HepG2 (cell line): Measurements from ENCODE around the gene PIK3IP1. TPM values are rescaled to one million over a fixed set of nuclear protein-coding genes. Genes with fewer than 3 reads are reported as not detected.

Source experiments
- DNMT1 ChIP-seq: sonication (generic); formaldehyde crosslinking; IDR thresholded peaks from 2 replicates; pipeline ENCODE4 v1.5.1; 2020; ENCODE audit warnings: mild to moderate bottlenecking, missing genetic modification reagents
- FOSL2 ChIP-seq: sonication (generic); formaldehyde crosslinking; IDR thresholded peaks from 2 replicates; pipeline ENCODE4 v1.4.0; 2020; ENCODE audit warnings: missing genetic modification reagents
- HDAC1 ChIP-seq: sonication (generic); formaldehyde crosslinking; IDR thresholded peaks from 2 replicates; pipeline ENCODE4 v1.5.1; 2020; ENCODE audit warnings: mild to moderate bottlenecking, missing genetic modification reagents
- KLF6 ChIP-seq: IDR thresholded peaks from 2 replicates; pipeline ENCODE4 v1.8.0; 2016; ENCODE audit warnings: missing biosample characterization, missing genetic modification reagents
- PATZ1 ChIP-seq: sonication (generic); formaldehyde crosslinking; IDR thresholded peaks from 2 replicates; pipeline ENCODE4 v1.4.0; 2020; ENCODE audit warnings: missing genetic modification reagents
- POGK ChIP-seq: sonication (generic); formaldehyde crosslinking; conservative IDR thresholded peaks from 2 replicates; pipeline ENCODE4 v1.8.0; 2022; ENCODE audit warnings: mild to moderate bottlenecking, moderate library complexity, missing genetic modification reagents
- SUZ12 ChIP-seq: fragments of 150-350 bp; IDR thresholded peaks from 2 replicates; pipeline ENCODE4 v1.6.1; 2014; ENCODE audit warnings: low read depth, low read length
- ZFP90 ChIP-seq: sonication (generic); formaldehyde crosslinking; IDR thresholded peaks from 2 replicates; pipeline ENCODE4 v1.8.0; 2022; ENCODE audit warnings: missing genetic modification reagents, mild to moderate bottlenecking, inconsistent platforms, borderline replicate concordance
- ZNF281 ChIP-seq: sonication (generic); formaldehyde crosslinking; IDR thresholded peaks from 2 replicates; pipeline ENCODE4 v1.4.0; 2020; ENCODE audit warnings: missing genetic modification reagents, borderline replicate concordance
- ZNF362 ChIP-seq: sonication (generic); formaldehyde crosslinking; IDR thresholded peaks from 2 replicates; pipeline ENCODE4 v1.4.0; 2020; ENCODE audit warnings: missing genetic modification reagents, mild to moderate bottlenecking, borderline replicate concordance
- ZNF549 ChIP-seq: sonication (generic); formaldehyde crosslinking; IDR thresholded peaks from 2 replicates; pipeline ENCODE4 v1.5.0; 2020; ENCODE audit warnings: missing genetic modification reagents
- ZNF598 ChIP-seq: sonication (generic); formaldehyde crosslinking; IDR thresholded peaks from 2 replicates; pipeline ENCODE4 v1.5.1; 2020; ENCODE audit warnings: mild to moderate bottlenecking, missing genetic modification reagents, borderline replicate concordance
- ZNF616 ChIP-seq: sonication (generic); formaldehyde crosslinking; IDR thresholded peaks from 2 replicates; pipeline ENCODE4 v1.5.0; 2020; ENCODE audit warnings: low read depth, mild to moderate bottlenecking, missing genetic modification reagents
- ZNF652 ChIP-seq: IDR thresholded peaks from 2 replicates; pipeline ENCODE4 v1.6.1; 2016; ENCODE audit warnings: low read depth, borderline replicate concordance
- ZNF740 ChIP-seq: sonication (generic); formaldehyde crosslinking; IDR thresholded peaks from 2 replicates; pipeline ENCODE4 v1.4.0; 2020; ENCODE audit warnings: missing genetic modification reagents
- ZNF792 ChIP-seq: IDR thresholded peaks from 2 replicates; pipeline ENCODE4 v1.6.1; 2016
- ZNF800 ChIP-seq: sonication (generic); formaldehyde crosslinking; IDR thresholded peaks from 2 replicates; pipeline ENCODE4 v1.4.0; 2020; ENCODE audit warnings: missing genetic modification reagents
- ZNF883 ChIP-seq: sonication (generic); formaldehyde crosslinking; IDR thresholded peaks from 2 replicates; pipeline ENCODE4 v1.5.1; 2020; ENCODE audit warnings: mild to moderate bottlenecking, missing genetic modification reagents; ENCODE audit errors: not compliant biosample characterization
- polyA plus RNA-seq, 8 experiments: library from polyadenylated mRNA; depleted of rRNA in 3 of 8; stranded (reverse) in 7 of 8; unstranded in 1 of 8; fragments of >200 nt; fragmentation: Illumina TruSeq in 4 of 8; extraction: Trizol in 4 of 8; gene quantifications; 2 replicates each; pipeline versions ENCODE4 v1.2.1 to v1.2.3, GENCODE V29; 2011 to 2016; ENCODE audit warnings: low read depth in 4 of 8, missing spikeins in 1 of 8, mixed read lengths in 1 of 8; ENCODE audit not compliant: insufficient read depth in 1 of 8
- total RNA-seq, 5 experiments: library from RNA; depleted of rRNA; stranded (reverse); fragments of >200 nt; fragmentation: Illumina TruSeq; extraction: Trizol; gene quantifications; 2 replicates each; pipeline ENCODE4 v1.2.3, GENCODE V29; 2016; ENCODE audit warnings: low read depth in 1 of 5

Gene PIK3IP1
- total and polyA plus RNA-seq, 2 of the 13 experiments (the other 11 are each of a cell fraction or from before 2014, with no cell fraction given) = 1.3 to 2.5 TPM

- peak; percentile 94 for TF ChIP-seq ZNF800
- TF ChIP-seq ZNF598 (CRISPR knock-in tag) = no peak
- TF ChIP-seq ZNF549 = 0 out of 2 replicates have a peak, but pooled peaks have one; percentile 50
- no peak for TF ChIP-seq ZNF883 (CRISPR knock-in tag)
- peak; percentile 90 for TF ChIP-seq ZNF792 (CRISPR knock-in tag)
- no peak for TF ChIP-seq ZNF281 (CRISPR knock-in tag)
- TF ChIP-seq SUZ12 = no peak
- TF ChIP-seq DNMT1 (CRISPR knock-in tag) = peak; percentile 86
- no peak for TF ChIP-seq ZNF616
- TF ChIP-seq HDAC1 = peak; percentile 98
- TF ChIP-seq PATZ1 = no peak
- peak; percentile 97 for TF ChIP-seq KLF6 (CRISPR knock-in tag)
- peak; percentile 35; the same call in 1 of the 2 replicates for TF ChIP-seq ZFP90
- no peak for TF ChIP-seq ZNF740 (CRISPR knock-in tag)
- TF ChIP-seq POGK (CRISPR knock-in tag) = peak; percentile 92
- TF ChIP-seq FOSL2 (CRISPR knock-in tag) = peak; percentile 45; the same call in 1 of the 2 replicates
- no peak for TF ChIP-seq ZNF362
- no peak for TF ChIP-seq ZNF652
Measured at GRCh38 chr22:31290494-31291471, 1.5 kb downstream of the PIK3IP1 start (continued).
